ENCODE data around the gene LAMC1. TPM values are rescaled to one million over a fixed set of nuclear protein-coding genes. Genes with fewer than 3 reads are reported as not detected.

Gene LAMC1
- total and polyA plus RNA-seq, 2 experiments from 2014 or later, result 18.4 to 116 TPM

GRCh38 chr1:183040547-183040971 is 17.3 kb downstream of the LAMC1 start:
- H3K36me3 Mint-ChIP-seq (ENCODE audit: low read depth), result no peaks in the 10 kb centered on the region; the same call in 2 of the 3 replicates
- H3K27ac ChIP-seq (ENCODE audit: low read depth), result no peak overlapping the region
- peaks cover 3% of the 10 kb centered on the region for H3K27me3 Mint-ChIP-seq (ENCODE audit: insufficient read depth, low read depth, poor library complexity)

More at GRCh38 chr1:183040547-183040971, 17.3 kb downstream of the LAMC1 start:
- Mint-ChIP-seq H3K4me3 (no peak overlapping the region), H3K9me3 (no peaks in the 10 kb centered on the region), H3K4me1 (peaks cover 65% of the 10 kb centered on the region), H3K27ac (no peak overlapping the region)
- Histone ChIP-seq H3K9me2 (ENCODE audit: insufficient read depth) (no peaks in the 10 kb centered on the region), H2AFZ (no peak overlapping the region), H4K20me1 (replicated peaks; ENCODE audit: insufficient read depth) (peaks cover 26% of the 10 kb centered on the region), H3K4me2 (no peak overlapping the region), H3K4me1 (ENCODE audit: insufficient read depth) (peaks cover 34% of the 10 kb centered on the region), H3F3A (replicated peaks; ENCODE audit: low read depth) (no peaks in the 10 kb centered on the region; the same call in 1 of the 2 replicates), H3K79me2 (replicated peaks; ENCODE audit: insufficient read depth) (peaks cover 81% of the 10 kb centered on the region), H3K27me3 (ENCODE audit: insufficient read depth) (no peaks in the 10 kb centered on the region), H3K4me3 (no peak overlapping the region), H3K36me3 (ENCODE audit: insufficient read depth) (no peaks in the 10 kb centered on the region)
- DNase-seq (ENCODE audit: low spot score) (no peak), ATAC-seq (peak; percentile 17; the same call in 1 of the 3 replicates)
- TF ChIP-seq, protein P1, sequence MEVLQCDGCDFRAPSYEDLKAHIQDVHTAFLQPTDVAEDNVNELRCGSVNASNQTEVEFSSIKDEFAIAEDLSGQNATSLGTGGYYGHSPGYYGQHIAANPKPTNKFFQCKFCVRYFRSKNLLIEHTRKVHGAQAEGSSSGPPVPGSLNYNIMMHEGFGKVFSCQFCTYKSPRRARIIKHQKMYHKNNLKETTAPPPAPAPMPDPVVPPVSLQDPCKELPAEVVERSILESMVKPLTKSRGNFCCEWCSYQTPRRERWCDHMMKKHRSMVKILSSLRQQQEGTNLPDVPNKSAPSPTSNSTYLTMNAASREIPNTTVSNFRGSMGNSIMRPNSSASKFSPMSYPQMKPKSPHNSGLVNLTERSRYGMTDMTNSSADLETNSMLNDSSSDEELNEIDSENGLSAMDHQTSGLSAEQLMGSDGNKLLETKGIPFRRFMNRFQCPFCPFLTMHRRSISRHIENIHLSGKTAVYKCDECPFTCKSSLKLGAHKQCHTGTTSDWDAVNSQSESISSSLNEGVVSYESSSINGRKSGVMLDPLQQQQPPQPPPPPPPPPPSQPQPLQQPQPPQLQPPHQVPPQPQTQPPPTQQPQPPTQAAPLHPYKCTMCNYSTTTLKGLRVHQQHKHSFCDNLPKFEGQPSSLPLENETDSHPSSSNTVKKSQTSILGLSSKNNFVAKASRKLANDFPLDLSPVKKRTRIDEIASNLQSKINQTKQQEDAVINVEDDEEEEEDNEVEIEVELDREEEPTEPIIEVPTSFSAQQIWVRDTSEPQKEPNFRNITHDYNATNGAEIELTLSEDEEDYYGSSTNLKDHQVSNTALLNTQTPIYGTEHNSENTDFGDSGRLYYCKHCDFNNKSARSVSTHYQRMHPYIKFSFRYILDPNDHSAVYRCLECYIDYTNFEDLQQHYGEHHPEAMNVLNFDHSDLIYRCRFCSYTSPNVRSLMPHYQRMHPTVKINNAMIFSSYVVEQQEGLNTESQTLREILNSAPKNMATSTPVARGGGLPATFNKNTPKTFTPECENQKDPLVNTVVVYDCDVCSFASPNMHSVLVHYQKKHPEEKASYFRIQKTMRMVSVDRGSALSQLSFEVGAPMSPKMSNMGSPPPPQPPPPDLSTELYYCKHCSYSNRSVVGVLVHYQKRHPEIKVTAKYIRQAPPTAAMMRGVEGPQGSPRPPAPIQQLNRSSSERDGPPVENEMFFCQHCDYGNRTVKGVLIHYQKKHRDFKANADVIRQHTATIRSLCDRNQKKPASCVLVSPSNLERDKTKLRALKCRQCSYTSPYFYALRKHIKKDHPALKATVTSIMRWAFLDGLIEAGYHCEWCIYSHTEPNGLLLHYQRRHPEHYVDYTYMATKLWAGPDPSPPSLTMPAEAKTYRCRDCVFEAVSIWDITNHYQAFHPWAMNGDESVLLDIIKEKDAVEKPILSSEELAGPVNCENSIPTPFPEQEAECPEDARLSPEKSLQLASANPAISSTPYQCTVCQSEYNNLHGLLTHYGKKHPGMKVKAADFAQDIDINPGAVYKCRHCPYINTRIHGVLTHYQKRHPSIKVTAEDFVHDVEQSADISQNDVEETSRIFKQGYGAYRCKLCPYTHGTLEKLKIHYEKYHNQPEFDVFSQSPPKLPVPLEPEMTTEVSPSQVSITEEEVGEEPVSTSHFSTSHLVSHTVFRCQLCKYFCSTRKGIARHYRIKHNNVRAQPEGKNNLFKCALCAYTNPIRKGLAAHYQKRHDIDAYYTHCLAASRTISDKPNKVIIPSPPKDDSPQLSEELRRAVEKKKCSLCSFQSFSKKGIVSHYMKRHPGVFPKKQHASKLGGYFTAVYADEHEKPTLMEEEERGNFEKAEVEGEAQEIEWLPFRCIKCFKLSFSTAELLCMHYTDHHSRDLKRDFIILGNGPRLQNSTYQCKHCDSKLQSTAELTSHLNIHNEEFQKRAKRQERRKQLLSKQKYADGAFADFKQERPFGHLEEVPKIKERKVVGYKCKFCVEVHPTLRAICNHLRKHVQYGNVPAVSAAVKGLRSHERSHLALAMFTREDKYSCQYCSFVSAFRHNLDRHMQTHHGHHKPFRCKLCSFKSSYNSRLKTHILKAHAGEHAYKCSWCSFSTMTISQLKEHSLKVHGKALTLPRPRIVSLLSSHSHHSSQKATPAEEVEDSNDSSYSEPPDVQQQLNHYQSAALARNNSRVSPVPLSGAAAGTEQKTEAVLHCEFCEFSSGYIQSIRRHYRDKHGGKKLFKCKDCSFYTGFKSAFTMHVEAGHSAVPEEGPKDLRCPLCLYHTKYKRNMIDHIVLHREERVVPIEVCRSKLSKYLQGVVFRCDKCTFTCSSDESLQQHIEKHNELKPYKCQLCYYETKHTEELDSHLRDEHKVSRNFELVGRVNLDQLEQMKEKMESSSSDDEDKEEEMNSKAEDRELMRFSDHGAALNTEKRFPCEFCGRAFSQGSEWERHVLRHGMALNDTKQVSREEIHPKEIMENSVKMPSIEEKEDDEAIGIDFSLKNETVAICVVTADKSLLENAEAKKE (CRISPR knock-in tag; IDR thresholded peaks at IDR 0.05), result no peak
- TF ChIP-seq ZNF114 (CRISPR knock-in tag; IDR thresholded peaks at IDR 0.05) (no peak), NANOG (IDR thresholded peaks at IDR 0.05; ENCODE audit: borderline replicate concordance) (no peak), JUNB (IDR thresholded peaks at IDR 0.05; ENCODE audit: unreplicated experiment) (no peak), ETS1 (IDR thresholded peaks at IDR 0.05) (no peak), EZH2 (IDR thresholded peaks at IDR 0.05; ENCODE audit: low read depth, unreplicated experiment) (no peak), POLR2AphosphoS5 (IDR thresholded peaks at IDR 0.05; ENCODE audit: low read depth) (no peak), STAT1 (IDR thresholded peaks at IDR 0.05; ENCODE audit: unreplicated experiment) (no peak), ZNF331 (CRISPR knock-in tag; IDR thresholded peaks at IDR 0.05; ENCODE audit: low read depth) (no peak), CREB1 (CRISPR knock-in tag; IDR thresholded peaks at IDR 0.05; ENCODE audit: low read depth) (no peak), EZH2phosphoT487 (IDR thresholded peaks at IDR 0.05; ENCODE audit: unreplicated experiment) (no peak)
- TF ChIP-seq, protein P2, sequence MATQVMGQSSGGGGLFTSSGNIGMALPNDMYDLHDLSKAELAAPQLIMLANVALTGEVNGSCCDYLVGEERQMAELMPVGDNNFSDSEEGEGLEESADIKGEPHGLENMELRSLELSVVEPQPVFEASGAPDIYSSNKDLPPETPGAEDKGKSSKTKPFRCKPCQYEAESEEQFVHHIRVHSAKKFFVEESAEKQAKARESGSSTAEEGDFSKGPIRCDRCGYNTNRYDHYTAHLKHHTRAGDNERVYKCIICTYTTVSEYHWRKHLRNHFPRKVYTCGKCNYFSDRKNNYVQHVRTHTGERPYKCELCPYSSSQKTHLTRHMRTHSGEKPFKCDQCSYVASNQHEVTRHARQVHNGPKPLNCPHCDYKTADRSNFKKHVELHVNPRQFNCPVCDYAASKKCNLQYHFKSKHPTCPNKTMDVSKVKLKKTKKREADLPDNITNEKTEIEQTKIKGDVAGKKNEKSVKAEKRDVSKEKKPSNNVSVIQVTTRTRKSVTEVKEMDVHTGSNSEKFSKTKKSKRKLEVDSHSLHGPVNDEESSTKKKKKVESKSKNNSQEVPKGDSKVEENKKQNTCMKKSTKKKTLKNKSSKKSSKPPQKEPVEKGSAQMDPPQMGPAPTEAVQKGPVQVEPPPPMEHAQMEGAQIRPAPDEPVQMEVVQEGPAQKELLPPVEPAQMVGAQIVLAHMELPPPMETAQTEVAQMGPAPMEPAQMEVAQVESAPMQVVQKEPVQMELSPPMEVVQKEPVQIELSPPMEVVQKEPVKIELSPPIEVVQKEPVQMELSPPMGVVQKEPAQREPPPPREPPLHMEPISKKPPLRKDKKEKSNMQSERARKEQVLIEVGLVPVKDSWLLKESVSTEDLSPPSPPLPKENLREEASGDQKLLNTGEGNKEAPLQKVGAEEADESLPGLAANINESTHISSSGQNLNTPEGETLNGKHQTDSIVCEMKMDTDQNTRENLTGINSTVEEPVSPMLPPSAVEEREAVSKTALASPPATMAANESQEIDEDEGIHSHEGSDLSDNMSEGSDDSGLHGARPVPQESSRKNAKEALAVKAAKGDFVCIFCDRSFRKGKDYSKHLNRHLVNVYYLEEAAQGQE (IDR thresholded peaks at IDR 0.05; ENCODE audit: unreplicated experiment), result no peak
- TF ChIP-seq, protein P3, sequence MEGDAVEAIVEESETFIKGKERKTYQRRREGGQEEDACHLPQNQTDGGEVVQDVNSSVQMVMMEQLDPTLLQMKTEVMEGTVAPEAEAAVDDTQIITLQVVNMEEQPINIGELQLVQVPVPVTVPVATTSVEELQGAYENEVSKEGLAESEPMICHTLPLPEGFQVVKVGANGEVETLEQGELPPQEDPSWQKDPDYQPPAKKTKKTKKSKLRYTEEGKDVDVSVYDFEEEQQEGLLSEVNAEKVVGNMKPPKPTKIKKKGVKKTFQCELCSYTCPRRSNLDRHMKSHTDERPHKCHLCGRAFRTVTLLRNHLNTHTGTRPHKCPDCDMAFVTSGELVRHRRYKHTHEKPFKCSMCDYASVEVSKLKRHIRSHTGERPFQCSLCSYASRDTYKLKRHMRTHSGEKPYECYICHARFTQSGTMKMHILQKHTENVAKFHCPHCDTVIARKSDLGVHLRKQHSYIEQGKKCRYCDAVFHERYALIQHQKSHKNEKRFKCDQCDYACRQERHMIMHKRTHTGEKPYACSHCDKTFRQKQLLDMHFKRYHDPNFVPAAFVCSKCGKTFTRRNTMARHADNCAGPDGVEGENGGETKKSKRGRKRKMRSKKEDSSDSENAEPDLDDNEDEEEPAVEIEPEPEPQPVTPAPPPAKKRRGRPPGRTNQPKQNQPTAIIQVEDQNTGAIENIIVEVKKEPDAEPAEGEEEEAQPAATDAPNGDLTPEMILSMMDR (conservative IDR thresholded peaks at IDR 0.05; ENCODE audit: low read depth in 2 of 2), result no peak

Measured in GM23338 (cell line).